NCI-H2196 treated with DMSO at 0.1 percent for 48 hours (cell line): ENCODE measurements around the gene SLC9C2.

Experiments
- DNase-seq: peaks from one replicate; lab custom pipeline; 2025; ENCODE audit not compliant: unreplicated experiment; lab: John Stamatoyannopoulos, UW

The SLC9C2 gene

GRCh38 chr1:173453982-173454381, 148.9 kb downstream of the SLC9C2 start:
- no peak for DNase-seq

GRCh38 chr1:173451981-173452380, 150.9 kb downstream of the SLC9C2 start:
- DNase-seq, result peak; percentile 52
